ENCODE data around the gene PKMYT1.

Gene PKMYT1

GRCh38 chr16:2971985-2972784, 8.1 kb downstream of the PKMYT1 start:
- no peak for DNase-seq

- no peak for DNase-seq
Measured at GRCh38 chr16:2971134-2971984, 8.9 kb downstream of the PKMYT1 start.

GRCh38 chr16:2970563-2970962, 9.7 kb downstream of the PKMYT1 start:
- DNase-seq: no peak

- DNase-seq: peak; percentile 5
Measured at GRCh38 chr16:2969545-2970521, 10.4 kb downstream of the PKMYT1 start.

- peak; percentile 55 for DNase-seq
Measured at GRCh38 chr16:2968738-2969544, 11.3 kb downstream of the PKMYT1 start, which contains the start of gene PAQR4. TSS of gene PAQR4 (plus strand) at chr16:2969348. CDS start at chr16:2969675, 327 bp downstream.

GRCh38 chr16:2968368-2968737, 11.9 kb downstream of the PKMYT1 start:
- DNase-seq: no peak

- no peak for DNase-seq
Measured at GRCh38 chr16:2967721-2968161, 12.5 kb downstream of the PKMYT1 start.

GRCh38 chr16:2967211-2967631, 13.0 kb downstream of the PKMYT1 start:
- no peak for DNase-seq

- DNase-seq: no peak
Measured at GRCh38 chr16:2966808-2967191, 13.4 kb downstream of the PKMYT1 start.

- DNase-seq: no peak
Measured at GRCh38 chr16:2966043-2966807, 14.0 kb downstream of the PKMYT1 start.

- peak; percentile 61 for DNase-seq
Measured at GRCh38 chr16:2964475-2965336, 15.5 kb downstream of the PKMYT1 start.

GRCh38 chr16:2963723-2964474, 16.3 kb downstream of the PKMYT1 start, which contains the start of gene KREMEN2:
TSS of gene KREMEN2 (plus strand) at chr16:2964275. CDS start at chr16:2964521, 246 bp downstream.
- peak; percentile 39 for DNase-seq

GRCh38 chr16:2963074-2963722, 17.0 kb downstream of the PKMYT1 start:
- no peak for DNase-seq

- no peak for DNase-seq
Measured at GRCh38 chr16:2962334-2963073, 17.7 kb downstream of the PKMYT1 start.

GRCh38 chr16:2960183-2961010, 19.8 kb downstream of the PKMYT1 start:
- DNase-seq: no peak

GRCh38 chr16:2959206-2959605, 21.0 kb downstream of the PKMYT1 start:
- no peak for DNase-seq

GRCh38 chr16:2956579-2956956, 23.7 kb downstream of the PKMYT1 start:
- no peak for DNase-seq

All from NCI-H1105 treated with DMSO at 0.1 percent for 48 hours (cell line).